DOHH2 (cell line): ENCODE measurements around the gene TMA7.

Source experiments
- EZH2phosphoT487 ChIP-seq: fragments of 200-600 bp; sonication (generic); IDR thresholded peaks from 2 replicates; pipeline ENCODE4 v1.6.1; 2017; ENCODE audit warnings: borderline replicate concordance, mild to moderate bottlenecking, antibody characterized with exemption, low read length, moderate library complexity, mixed read lengths
- TF ChIP-seq, protein P1 (sequence below): fragments of 200-600 bp; sonication (generic); IDR thresholded peaks from one replicate; pipeline ENCODE4 v1.5.1; 2014; ENCODE audit warnings: antibody characterized with exemption, mild to moderate bottlenecking, low read depth, low read length; ENCODE audit not compliant: poor library complexity, severe bottlenecking

DNA sequence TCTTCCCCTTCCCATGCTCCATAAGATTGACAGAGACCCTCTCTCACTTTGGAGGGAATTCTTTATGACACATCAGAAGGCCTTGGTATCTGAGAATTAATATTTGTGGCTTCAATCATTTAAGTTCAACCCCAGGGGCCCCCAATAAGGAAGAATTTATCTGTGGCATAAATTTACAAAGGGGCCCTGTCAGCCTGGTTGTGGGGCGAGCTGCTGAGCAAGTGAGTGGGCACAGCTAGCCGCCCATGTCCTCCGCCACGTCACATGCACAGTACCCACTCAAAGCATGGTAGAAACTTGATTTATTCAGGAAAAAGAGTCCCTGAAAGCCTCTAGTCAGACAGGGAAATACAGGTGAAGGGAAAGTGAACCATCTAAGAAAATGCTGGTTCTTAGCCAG is 23.5 kb upstream of the TMA7 start:
- TF ChIP-seq, protein P1, sequence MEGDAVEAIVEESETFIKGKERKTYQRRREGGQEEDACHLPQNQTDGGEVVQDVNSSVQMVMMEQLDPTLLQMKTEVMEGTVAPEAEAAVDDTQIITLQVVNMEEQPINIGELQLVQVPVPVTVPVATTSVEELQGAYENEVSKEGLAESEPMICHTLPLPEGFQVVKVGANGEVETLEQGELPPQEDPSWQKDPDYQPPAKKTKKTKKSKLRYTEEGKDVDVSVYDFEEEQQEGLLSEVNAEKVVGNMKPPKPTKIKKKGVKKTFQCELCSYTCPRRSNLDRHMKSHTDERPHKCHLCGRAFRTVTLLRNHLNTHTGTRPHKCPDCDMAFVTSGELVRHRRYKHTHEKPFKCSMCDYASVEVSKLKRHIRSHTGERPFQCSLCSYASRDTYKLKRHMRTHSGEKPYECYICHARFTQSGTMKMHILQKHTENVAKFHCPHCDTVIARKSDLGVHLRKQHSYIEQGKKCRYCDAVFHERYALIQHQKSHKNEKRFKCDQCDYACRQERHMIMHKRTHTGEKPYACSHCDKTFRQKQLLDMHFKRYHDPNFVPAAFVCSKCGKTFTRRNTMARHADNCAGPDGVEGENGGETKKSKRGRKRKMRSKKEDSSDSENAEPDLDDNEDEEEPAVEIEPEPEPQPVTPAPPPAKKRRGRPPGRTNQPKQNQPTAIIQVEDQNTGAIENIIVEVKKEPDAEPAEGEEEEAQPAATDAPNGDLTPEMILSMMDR: no peak
- no peak for TF ChIP-seq EZH2phosphoT487
